GM12878 (cell line): ENCODE measurements around the gene MAGI2. TPM values are rescaled to one million over a fixed set of nuclear protein-coding genes. Genes with fewer than 3 reads are reported as not detected.

Experiments used
- ATAC-seq: fragments of 200-7000 bp; cut with Tn5 transposase; 3 replicates; pipeline ENCODE4 v1.9.1; 2020; ENCODE audit warnings: mild to moderate bottlenecking, moderate library complexity
- BruUV-seq: library from RNA; stranded (reverse); fragments of 400-500 nt; replicated peaks from 2 replicates; lab custom pipeline; 2021; lab: Mats Ljungman, UMichigan
- CTCF ChIA-PET: fragments of 300-600 bp; sonication (Branson Sonifier 250); formaldehyde crosslinking; extraction: SDS; loops from one replicate; lab custom pipeline; 2021; ENCODE audit warnings: inconsistent platforms; lab: Yijun Ruan, JAX
- POLR2A ChIA-PET: fragments of 350-600 bp; formaldehyde crosslinking; extraction: SDS; loops from one replicate; lab custom pipeline; 2021; ENCODE audit warnings: inconsistent platforms; lab: Charles Lee
- RAD21 ChIA-PET: fragments of 300-600 bp; sonication (Branson Sonifier 250); formaldehyde crosslinking; loops from one replicate; lab custom pipeline; 2023; ENCODE audit warnings: antibody characterized with exemption; ENCODE audit not compliant: unreplicated experiment; lab: Charles Lee
- SMC1A ChIA-PET: fragments of 300-600 bp; sonication (Branson Sonifier 250); formaldehyde crosslinking; loops from one replicate; lab custom pipeline; 2023; ENCODE audit not compliant: unreplicated experiment, uncharacterized antibody; lab: Charles Lee
- DNase-seq: peaks from one replicate; pipeline ENCODE4 v3.0.0-alpha.2; 2011; ENCODE audit warnings: low read depth, low spot score
- FAIRE-seq: peaks from 3 replicates; lab custom pipeline; 2011; peaks lifted over from hg19 to GRCh38; lab: Jason Lieb, UNC
- H2AFZ ChIP-seq: 2 replicates; pipeline ENCODE4 v1.6.0; 2011; ENCODE audit warnings: low read depth, low read length, control low read depth; ENCODE audit not compliant: control insufficient read depth
- H3K27ac ChIP-seq: 2 replicates; pipeline ENCODE4 v1.5.1; 2011; ENCODE audit warnings: control low read depth; ENCODE audit not compliant: control insufficient read depth, insufficient read depth
- H3K27me3 ChIP-seq, 2 experiments: replicated peaks in 1 of 2; 2 replicates each; pipeline versions ENCODE4 v1.6.0 to v1.6.1; 2011; ENCODE audit warnings: low read length in 1 of 2; ENCODE audit not compliant: control insufficient read depth in 2 of 2, insufficient read depth in 2 of 2
- H3K36me3 ChIP-seq, 2 experiments: 2 replicates each; pipeline ENCODE4 v1.5.1; 2011; ENCODE audit warnings: low read length in 1 of 2; ENCODE audit not compliant: control insufficient read depth in 2 of 2, insufficient read depth in 2 of 2
- H3K4me1 ChIP-seq: 2 replicates; pipeline ENCODE4 v1.6.1; 2011; ENCODE audit warnings: mild to moderate bottlenecking, low read length, moderate library complexity, mixed read lengths; ENCODE audit not compliant: control insufficient read depth, insufficient read depth
- H3K4me2 ChIP-seq: 2 replicates; pipeline ENCODE4 v1.6.0; 2011; ENCODE audit warnings: control low read depth; ENCODE audit not compliant: control insufficient read depth, insufficient read depth
- H3K4me3 ChIP-seq: fragments of 200-600 bp; sonication (generic); 2 replicates; pipeline ENCODE4 v1.5.1; 2016
- H3K79me2 ChIP-seq: 2 replicates; pipeline ENCODE4 v1.6.0; 2011; ENCODE audit warnings: low read length; ENCODE audit not compliant: control insufficient read depth, insufficient read depth
- H3K9ac ChIP-seq: 2 replicates; pipeline ENCODE4 v1.8.0; 2011; ENCODE audit warnings: low read length, control low read depth, mixed read lengths; ENCODE audit not compliant: control insufficient read depth, insufficient read depth
- H3K9me3 ChIP-seq: replicated peaks from 3 replicates; pipeline ENCODE4 v1.5.1; 2011; ENCODE audit warnings: mild to moderate bottlenecking, low read length; ENCODE audit not compliant: control insufficient read depth, insufficient read depth
- H4K20me1 ChIP-seq: 2 replicates; pipeline ENCODE4 v1.6.0; 2011; ENCODE audit not compliant: control insufficient read depth, insufficient read depth
- CBX5 ChIP-seq: sonication (generic); IDR thresholded peaks from 2 replicates; pipeline ENCODE4 v1.6.1; 2016; ENCODE audit warnings: low read depth, moderate library complexity, mild to moderate bottlenecking, inconsistent platforms
- FOXM1 ChIP-seq: IDR thresholded peaks from 2 replicates; pipeline ENCODE4 v1.6.1; 2012; ENCODE audit warnings: low read depth, mild to moderate bottlenecking, inconsistent platforms, low read length, moderate library complexity
- GATAD2B ChIP-seq: fragments of 450-650 bp; conservative IDR thresholded peaks from 2 replicates; pipeline ENCODE4 v1.6.1; 2017; ENCODE audit warnings: low read depth, mild to moderate bottlenecking, moderate library complexity
- IRF4 ChIP-seq: IDR thresholded peaks from 2 replicates; pipeline ENCODE4 v1.6.1; 2011; ENCODE audit warnings: low read depth, low read length
- MTA3 ChIP-seq: IDR thresholded peaks from 2 replicates; pipeline ENCODE4 v1.6.1; 2012; ENCODE audit warnings: low read length, inconsistent platforms, borderline replicate concordance
- MYC ChIP-seq: IDR thresholded peaks from 2 replicates; pipeline ENCODE4 v1.6.1; 2011; ENCODE audit warnings: mild to moderate bottlenecking, low read length, moderate library complexity, inconsistent platforms; ENCODE audit not compliant: insufficient read depth, insufficient replicate concordance, insufficient read length, severe bottlenecking
- NRF1 ChIP-seq: conservative IDR thresholded peaks from 2 replicates; pipeline ENCODE4 v1.6.1; 2011; ENCODE audit warnings: mild to moderate bottlenecking, low read depth, low read length, improper control_type of control experiment
- PAX5 ChIP-seq: IDR thresholded peaks from 2 replicates; pipeline ENCODE4 v1.6.1; 2011; ENCODE audit warnings: low read depth, low read length, borderline replicate concordance
- SMAD5 ChIP-seq: IDR thresholded peaks from 2 replicates; pipeline ENCODE4 v1.6.1; 2016; ENCODE audit warnings: antibody characterized with exemption, low read depth
- SUZ12 ChIP-seq: fragments of 200-600 bp; sonication (generic); IDR thresholded peaks from one replicate; pipeline ENCODE4 v1.6.1; 2018; ENCODE audit warnings: antibody characterized with exemption, mild to moderate bottlenecking; ENCODE audit not compliant: unreplicated experiment
- ZBED1 ChIP-seq: IDR thresholded peaks from 2 replicates; pipeline ENCODE4 v1.6.1; 2016; ENCODE audit warnings: borderline replicate concordance
- ZSCAN29 ChIP-seq: fragments of 450-650 bp; IDR thresholded peaks from 2 replicates; pipeline ENCODE4 v1.6.1; 2017; ENCODE audit warnings: mild to moderate bottlenecking, moderate library complexity
- WGBS: methylation state at CpG from one replicate; pipeline ENCODE4 v1.1.6; 2016; ENCODE audit warnings: low lambda C conversion rate; ENCODE audit not compliant: insufficient replicate concordance, insufficient coverage; ENCODE audit errors: missing lambda C conversion rate; 5-methylcytosine and 5-hydroxymethylcytosine counted together
- in situ Hi-C: fragments of 300-500 bp; cut with MboI; formaldehyde crosslinking; loops from 9 replicates; pipeline ENCODE4 v1.14.3; 2018; ENCODE audit warnings: mixed read lengths
- intact Hi-C: fragments of 100-400 bp; cut with micrococcal nuclease; formaldehyde crosslinking; loops from one replicate; pipeline ENCODE4 v1.14.2; 2022; ENCODE audit not compliant: unreplicated experiment
- polyA plus RNA-seq, 11 experiments: library from polyadenylated mRNA; depleted of rRNA in 4 of 11; unstranded in 6 of 11; stranded (reverse) in 5 of 11; fragments of >200 nt; fragmentation: Nextera tagmentation in 4 of 11; fragmentation: Illumina TruSeq in 1 of 11; extraction: Ambion mirVana in 4 of 11; extraction: Trizol in 1 of 11; gene quantifications; 1 replicate in 1 of 11; 2 replicates in 10 of 11; pipeline versions ENCODE4 v1.2.1 to v1.2.3, GENCODE V29; 2011 to 2016; ENCODE audit warnings: inconsistent platforms in 2 of 11, missing spikeins in 2 of 11, low read depth in 1 of 11
- total RNA-seq, 4 experiments: library from RNA; depleted of rRNA in 3 of 4; stranded (reverse); fragments of >200 nt in 3 of 4; fragmentation: Illumina TruSeq in 1 of 4; extraction: Trizol in 1 of 4; gene quantifications; 2 replicates each; pipeline versions ENCODE4 v1.2.1 to v1.2.3, GENCODE V29; 2013 to 2021
- TF ChIP-seq, protein P1 (sequence below): fragments of 450-650 bp; IDR thresholded peaks from 2 replicates; pipeline ENCODE4 v1.6.1; 2016; ENCODE audit warnings: mild to moderate bottlenecking, moderate library complexity, borderline replicate concordance
- TF ChIP-seq, protein P2 (sequence below): IDR thresholded peaks from 2 replicates; pipeline ENCODE4 v1.6.1; 2012; ENCODE audit warnings: low read depth, low read length, improper control_type of control experiment
- TF ChIP-seq, protein P3 (sequence below): fragments of 450-650 bp; IDR thresholded peaks from 2 replicates; pipeline ENCODE4 v1.6.1; 2017; ENCODE audit warnings: mild to moderate bottlenecking, low read depth, inconsistent platforms; ENCODE audit not compliant: poor library complexity, severe bottlenecking

MAGI2 gene
- total and polyA plus RNA-seq, 10 of the 15 experiments (the other 5 are each of a cell fraction or from before 2014, with no cell fraction given): 0.01 to 0.31 (median 0.05) TPM; not detected in 2

DNA sequence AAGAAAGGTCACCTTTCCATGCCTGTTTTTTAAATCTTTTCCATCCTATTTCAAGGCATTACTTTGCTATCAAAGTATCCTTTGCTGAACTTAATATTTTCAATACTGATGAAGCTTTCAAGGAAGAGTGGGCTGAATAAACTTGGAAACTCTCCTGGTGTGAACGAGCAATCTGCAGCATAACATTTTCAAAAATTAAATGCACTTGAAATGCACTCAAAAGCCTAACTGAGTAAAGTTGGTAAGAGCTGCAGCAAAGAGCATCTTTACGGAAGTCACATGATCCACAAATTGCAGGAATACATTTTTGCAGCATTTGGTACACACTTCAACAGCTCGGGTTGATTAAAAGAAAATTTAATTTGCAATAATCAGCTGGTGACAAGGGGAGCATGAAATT lies 1287.6 kb downstream of the MAGI2 start:
- ChIA-PET RAD21 (no interaction called here), SMC1A (no interaction called here), POLR2A (no interaction called here), CTCF (no interaction called here)
- H3K27ac ChIP-seq: no peak overlapping the region
- 18% methylated on average over 3 of the region's 3 CpGs for WGBS
- no peak for DNase-seq
- no peak overlapping the region for H2AFZ ChIP-seq
- no peaks in the 10 kb centered on the region for H3K9me3 ChIP-seq
- intact Hi-C loops: no loop called here
- no peak overlapping the region for H3K9ac ChIP-seq
- no peaks in the 10 kb centered on the region for H3K4me1 ChIP-seq
- no peaks in the 10 kb centered on the region for H4K20me1 ChIP-seq
- TF ChIP-seq FOXM1 (no peak), MTA3 (no peak), MYC (no peak), NRF1 (no peak), SMAD5 (no peak), SUZ12 (no peak), GATAD2B (no peak), ZBED1 (no peak), CBX5 (no peak), PAX5 (no peak), IRF4 (no peak), ZSCAN29 (no peak)
- TF ChIP-seq, protein P1, sequence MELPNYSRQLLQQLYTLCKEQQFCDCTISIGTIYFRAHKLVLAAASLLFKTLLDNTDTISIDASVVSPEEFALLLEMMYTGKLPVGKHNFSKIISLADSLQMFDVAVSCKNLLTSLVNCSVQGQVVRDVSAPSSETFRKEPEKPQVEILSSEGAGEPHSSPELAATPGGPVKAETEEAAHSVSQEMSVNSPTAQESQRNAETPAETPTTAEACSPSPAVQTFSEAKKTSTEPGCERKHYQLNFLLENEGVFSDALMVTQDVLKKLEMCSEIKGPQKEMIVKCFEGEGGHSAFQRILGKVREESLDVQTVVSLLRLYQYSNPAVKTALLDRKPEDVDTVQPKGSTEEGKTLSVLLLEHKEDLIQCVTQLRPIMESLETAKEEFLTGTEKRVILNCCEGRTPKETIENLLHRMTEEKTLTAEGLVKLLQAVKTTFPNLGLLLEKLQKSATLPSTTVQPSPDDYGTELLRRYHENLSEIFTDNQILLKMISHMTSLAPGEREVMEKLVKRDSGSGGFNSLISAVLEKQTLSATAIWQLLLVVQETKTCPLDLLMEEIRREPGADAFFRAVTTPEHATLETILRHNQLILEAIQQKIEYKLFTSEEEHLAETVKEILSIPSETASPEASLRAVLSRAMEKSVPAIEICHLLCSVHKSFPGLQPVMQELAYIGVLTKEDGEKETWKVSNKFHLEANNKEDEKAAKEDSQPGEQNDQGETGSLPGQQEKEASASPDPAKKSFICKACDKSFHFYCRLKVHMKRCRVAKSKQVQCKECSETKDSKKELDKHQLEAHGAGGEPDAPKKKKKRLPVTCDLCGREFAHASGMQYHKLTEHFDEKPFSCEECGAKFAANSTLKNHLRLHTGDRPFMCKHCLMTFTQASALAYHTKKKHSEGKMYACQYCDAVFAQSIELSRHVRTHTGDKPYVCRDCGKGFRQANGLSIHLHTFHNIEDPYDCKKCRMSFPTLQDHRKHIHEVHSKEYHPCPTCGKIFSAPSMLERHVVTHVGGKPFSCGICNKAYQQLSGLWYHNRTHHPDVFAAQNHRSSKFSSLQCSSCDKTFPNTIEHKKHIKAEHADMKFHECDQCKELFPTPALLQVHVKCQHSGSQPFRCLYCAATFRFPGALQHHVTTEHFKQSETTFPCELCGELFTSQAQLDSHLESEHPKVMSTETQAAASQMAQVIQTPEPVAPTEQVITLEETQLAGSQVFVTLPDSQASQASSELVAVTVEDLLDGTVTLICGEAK: no peak
- TF ChIP-seq, protein P2, sequence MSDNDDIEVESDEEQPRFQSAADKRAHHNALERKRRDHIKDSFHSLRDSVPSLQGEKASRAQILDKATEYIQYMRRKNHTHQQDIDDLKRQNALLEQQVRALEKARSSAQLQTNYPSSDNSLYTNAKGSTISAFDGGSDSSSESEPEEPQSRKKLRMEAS: no peak
- TF ChIP-seq, protein P3, sequence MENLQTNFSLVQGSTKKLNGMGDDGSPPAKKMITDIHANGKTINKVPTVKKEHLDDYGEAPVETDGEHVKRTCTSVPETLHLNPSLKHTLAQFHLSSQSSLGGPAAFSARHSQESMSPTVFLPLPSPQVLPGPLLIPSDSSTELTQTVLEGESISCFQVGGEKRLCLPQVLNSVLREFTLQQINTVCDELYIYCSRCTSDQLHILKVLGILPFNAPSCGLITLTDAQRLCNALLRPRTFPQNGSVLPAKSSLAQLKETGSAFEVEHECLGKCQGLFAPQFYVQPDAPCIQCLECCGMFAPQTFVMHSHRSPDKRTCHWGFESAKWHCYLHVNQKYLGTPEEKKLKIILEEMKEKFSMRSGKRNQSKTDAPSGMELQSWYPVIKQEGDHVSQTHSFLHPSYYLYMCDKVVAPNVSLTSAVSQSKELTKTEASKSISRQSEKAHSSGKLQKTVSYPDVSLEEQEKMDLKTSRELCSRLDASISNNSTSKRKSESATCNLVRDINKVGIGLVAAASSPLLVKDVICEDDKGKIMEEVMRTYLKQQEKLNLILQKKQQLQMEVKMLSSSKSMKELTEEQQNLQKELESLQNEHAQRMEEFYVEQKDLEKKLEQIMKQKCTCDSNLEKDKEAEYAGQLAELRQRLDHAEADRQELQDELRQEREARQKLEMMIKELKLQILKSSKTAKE: no peak
- no peaks in the 10 kb centered on the region for H3K27me3 ChIP-seq
- no peak for ATAC-seq
- FAIRE-seq: no peak
- no peak overlapping the region for H3K4me3 ChIP-seq
- H3K4me2 ChIP-seq: no peak overlapping the region
- no TSS peak for BruUV-seq
- no peaks in the 10 kb centered on the region for H3K36me3 ChIP-seq
- in situ Hi-C loops: no loop called here
- H3K79me2 ChIP-seq: no peaks in the 10 kb centered on the region
